GM23338 (cell line): ENCODE measurements around the gene LYSMD4. TPM values are rescaled to one million over a fixed set of nuclear protein-coding genes. Genes with fewer than 3 reads are reported as not detected.

Experiments
- ATAC-seq: fragments of 200-7000 bp; cut with Tn5 transposase; 3 replicates; pipeline ENCODE4 v1.9.1; 2020
- DNase-seq: peaks from one replicate; pipeline ENCODE4 v3.0.0-alpha.2; 2015; ENCODE audit warnings: low spot score
- H2AFZ ChIP-seq: fragments of 200-600 bp; sonication (generic); 2 replicates; pipeline ENCODE4 v1.8.0; 2016; ENCODE audit warnings: antibody characterized with exemption, mild to moderate bottlenecking, moderate library complexity
- H3F3A ChIP-seq: fragments of 200-600 bp; sonication (generic); replicated peaks from 2 replicates; pipeline ENCODE4 v1.8.0; 2017; ENCODE audit warnings: antibody characterized with exemption, mixed run types, low read depth
- H3K27ac ChIP-seq: fragments of 200-600 bp; sonication (generic); 2 replicates; pipeline ENCODE4 v1.6.1; 2016; ENCODE audit warnings: low read depth
- H3K27me3 ChIP-seq: fragments of 200-600 bp; sonication (generic); 2 replicates; pipeline ENCODE4 v1.8.0; 2016; ENCODE audit warnings: mild to moderate bottlenecking, mixed run types, moderate library complexity; ENCODE audit not compliant: insufficient read depth
- H3K36me3 ChIP-seq: fragments of 200-600 bp; sonication (generic); 2 replicates; pipeline ENCODE4 v1.8.0; 2016; ENCODE audit warnings: mild to moderate bottlenecking; ENCODE audit not compliant: insufficient read depth
- H3K4me1 ChIP-seq: fragments of 200-600 bp; sonication (generic); 2 replicates; pipeline ENCODE4 v1.8.0; 2016; ENCODE audit warnings: mild to moderate bottlenecking, moderate library complexity; ENCODE audit not compliant: insufficient read depth
- H3K4me2 ChIP-seq: fragments of 200-600 bp; sonication (generic); 2 replicates; pipeline ENCODE4 v1.7.1; 2017; ENCODE audit warnings: mixed run types
- H3K4me3 ChIP-seq: fragments of 200-600 bp; sonication (generic); 2 replicates; pipeline ENCODE4 v1.6.1; 2016; ENCODE audit warnings: mixed run types
- H3K79me2 ChIP-seq: fragments of 200-600 bp; sonication (generic); replicated peaks from 2 replicates; pipeline ENCODE4 v1.8.0; 2017; ENCODE audit warnings: mild to moderate bottlenecking; ENCODE audit not compliant: insufficient read depth
- H3K9me2 ChIP-seq: fragments of 200-600 bp; sonication (generic); 2 replicates; pipeline ENCODE4 v1.8.0; 2017; ENCODE audit not compliant: insufficient read depth
- H4K20me1 ChIP-seq: fragments of 200-600 bp; sonication (generic); replicated peaks from 2 replicates; pipeline ENCODE4 v1.8.0; 2017; ENCODE audit warnings: mild to moderate bottlenecking; ENCODE audit not compliant: insufficient read depth
- H3K27ac Mint-ChIP-seq: 2 replicates; pipeline ENCODE4 v1.8.0; 2020; ENCODE audit warnings: inconsistent platforms, mild to moderate bottlenecking, moderate library complexity, mixed read lengths
- H3K27me3 Mint-ChIP-seq: 3 replicates; pipeline ENCODE4 v1.8.0; 2022; ENCODE audit warnings: low read depth, mild to moderate bottlenecking, moderate library complexity, mixed read lengths, inconsistent platforms; ENCODE audit not compliant: insufficient read depth, poor library complexity
- H3K36me3 Mint-ChIP-seq: 3 replicates; pipeline ENCODE4 v1.8.0; 2021; ENCODE audit warnings: low read depth, mild to moderate bottlenecking, inconsistent platforms, moderate library complexity, mixed read lengths
- H3K4me1 Mint-ChIP-seq: 3 replicates; pipeline ENCODE4 v1.8.0; 2020; ENCODE audit warnings: mild to moderate bottlenecking, inconsistent platforms, mixed read lengths
- H3K4me3 Mint-ChIP-seq: 3 replicates; pipeline ENCODE4 v1.8.0; 2021; ENCODE audit warnings: moderate library complexity, mild to moderate bottlenecking, inconsistent platforms, mixed read lengths
- H3K9me3 Mint-ChIP-seq: 3 replicates; pipeline ENCODE4 v1.8.0; 2020; ENCODE audit warnings: moderate library complexity, mild to moderate bottlenecking, inconsistent platforms, mixed read lengths
- EZH2 ChIP-seq: fragments of 200-600 bp; sonication (generic); IDR thresholded peaks from one replicate; pipeline ENCODE4 v1.8.0; 2017; ENCODE audit warnings: antibody characterized with exemption, mild to moderate bottlenecking, low read depth; ENCODE audit not compliant: unreplicated experiment
- JUNB ChIP-seq: IDR thresholded peaks from one replicate; pipeline ENCODE4 v1.6.1; 2016; ENCODE audit warnings: antibody characterized with exemption; ENCODE audit not compliant: unreplicated experiment
- POLR2AphosphoS5 ChIP-seq: IDR thresholded peaks from 2 replicates; pipeline ENCODE4 v1.6.1; 2016; ENCODE audit warnings: antibody characterized with exemption, low read depth
- STAT1 ChIP-seq: IDR thresholded peaks from one replicate; pipeline ENCODE4 v1.6.1; 2016; ENCODE audit warnings: antibody characterized with exemption; ENCODE audit not compliant: unreplicated experiment
- polyA plus RNA-seq: library from polyadenylated mRNA; unstranded; fragments of >200 nt; fragmentation: Nextera tagmentation; extraction: Ambion mirVana; gene quantifications from 2 replicates; pipeline ENCODE4 v1.2.1, GENCODE V29; 2016
- total RNA-seq: library from RNA; depleted of rRNA; stranded (reverse); fragments of >200 nt; shearing (Covaris generic); gene quantifications from 2 replicates; pipeline ENCODE4 v1.2.3, GENCODE V29; 2014
- TF ChIP-seq, protein P1 (sequence below): fragments of 250-450 bp; sonication (Bioruptor Pico); IDR thresholded peaks from 2 replicates; pipeline ENCODE4 v1.5.0; 2020; ENCODE audit warnings: mild to moderate bottlenecking, moderate library complexity

LYSMD4 gene
- total and polyA plus RNA-seq, 2 experiments from 2014 or later: 7.5 to 23.8 TPM

DNA sequence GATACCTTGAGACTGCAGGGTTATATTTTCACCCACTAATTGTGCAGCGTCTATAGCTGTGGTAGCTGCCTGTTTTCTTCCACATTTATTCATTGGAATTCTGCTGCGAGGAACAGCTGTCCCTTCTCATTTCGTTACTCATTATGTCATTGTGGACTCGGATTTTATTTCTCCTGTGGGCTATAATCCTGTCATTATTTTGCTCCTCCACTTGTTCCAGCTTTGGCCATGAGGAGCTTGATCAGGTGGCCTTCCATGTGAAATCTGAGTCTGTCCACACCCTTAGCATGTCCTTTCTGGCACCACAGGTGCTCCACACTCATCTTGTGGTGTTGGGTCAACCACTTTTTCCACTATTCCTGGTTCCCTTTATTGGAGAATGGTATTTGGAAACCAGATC lies 14.8 kb downstream of the LYSMD4 start:
- Mint-ChIP-seq H3K36me3 (peaks cover 10% of the 10 kb centered on the region), H3K4me3 (no peak overlapping the region), H3K4me1 (peaks cover 18% of the 10 kb centered on the region), H3K27me3 (peaks cover 2% of the 10 kb centered on the region), H3K9me3 (no peaks in the 10 kb centered on the region), H3K27ac (peak overlapping the region; percentile 32; the same call in 1 of the 2 replicates)
- H3K36me3 ChIP-seq: peaks cover 5% of the 10 kb centered on the region; the same call in 1 of the 2 replicates
- no peaks in the 10 kb centered on the region for H4K20me1 ChIP-seq
- no peaks in the 10 kb centered on the region for H3K27me3 ChIP-seq
- H3K4me1 ChIP-seq: no peaks in the 10 kb centered on the region
- no peaks in the 10 kb centered on the region for H3K79me2 ChIP-seq
- no peak overlapping the region for H2AFZ ChIP-seq
- no peak overlapping the region for H3K27ac ChIP-seq
- no peaks in the 10 kb centered on the region for H3F3A ChIP-seq
- TF ChIP-seq POLR2AphosphoS5: no peak
- TF ChIP-seq, protein P1, sequence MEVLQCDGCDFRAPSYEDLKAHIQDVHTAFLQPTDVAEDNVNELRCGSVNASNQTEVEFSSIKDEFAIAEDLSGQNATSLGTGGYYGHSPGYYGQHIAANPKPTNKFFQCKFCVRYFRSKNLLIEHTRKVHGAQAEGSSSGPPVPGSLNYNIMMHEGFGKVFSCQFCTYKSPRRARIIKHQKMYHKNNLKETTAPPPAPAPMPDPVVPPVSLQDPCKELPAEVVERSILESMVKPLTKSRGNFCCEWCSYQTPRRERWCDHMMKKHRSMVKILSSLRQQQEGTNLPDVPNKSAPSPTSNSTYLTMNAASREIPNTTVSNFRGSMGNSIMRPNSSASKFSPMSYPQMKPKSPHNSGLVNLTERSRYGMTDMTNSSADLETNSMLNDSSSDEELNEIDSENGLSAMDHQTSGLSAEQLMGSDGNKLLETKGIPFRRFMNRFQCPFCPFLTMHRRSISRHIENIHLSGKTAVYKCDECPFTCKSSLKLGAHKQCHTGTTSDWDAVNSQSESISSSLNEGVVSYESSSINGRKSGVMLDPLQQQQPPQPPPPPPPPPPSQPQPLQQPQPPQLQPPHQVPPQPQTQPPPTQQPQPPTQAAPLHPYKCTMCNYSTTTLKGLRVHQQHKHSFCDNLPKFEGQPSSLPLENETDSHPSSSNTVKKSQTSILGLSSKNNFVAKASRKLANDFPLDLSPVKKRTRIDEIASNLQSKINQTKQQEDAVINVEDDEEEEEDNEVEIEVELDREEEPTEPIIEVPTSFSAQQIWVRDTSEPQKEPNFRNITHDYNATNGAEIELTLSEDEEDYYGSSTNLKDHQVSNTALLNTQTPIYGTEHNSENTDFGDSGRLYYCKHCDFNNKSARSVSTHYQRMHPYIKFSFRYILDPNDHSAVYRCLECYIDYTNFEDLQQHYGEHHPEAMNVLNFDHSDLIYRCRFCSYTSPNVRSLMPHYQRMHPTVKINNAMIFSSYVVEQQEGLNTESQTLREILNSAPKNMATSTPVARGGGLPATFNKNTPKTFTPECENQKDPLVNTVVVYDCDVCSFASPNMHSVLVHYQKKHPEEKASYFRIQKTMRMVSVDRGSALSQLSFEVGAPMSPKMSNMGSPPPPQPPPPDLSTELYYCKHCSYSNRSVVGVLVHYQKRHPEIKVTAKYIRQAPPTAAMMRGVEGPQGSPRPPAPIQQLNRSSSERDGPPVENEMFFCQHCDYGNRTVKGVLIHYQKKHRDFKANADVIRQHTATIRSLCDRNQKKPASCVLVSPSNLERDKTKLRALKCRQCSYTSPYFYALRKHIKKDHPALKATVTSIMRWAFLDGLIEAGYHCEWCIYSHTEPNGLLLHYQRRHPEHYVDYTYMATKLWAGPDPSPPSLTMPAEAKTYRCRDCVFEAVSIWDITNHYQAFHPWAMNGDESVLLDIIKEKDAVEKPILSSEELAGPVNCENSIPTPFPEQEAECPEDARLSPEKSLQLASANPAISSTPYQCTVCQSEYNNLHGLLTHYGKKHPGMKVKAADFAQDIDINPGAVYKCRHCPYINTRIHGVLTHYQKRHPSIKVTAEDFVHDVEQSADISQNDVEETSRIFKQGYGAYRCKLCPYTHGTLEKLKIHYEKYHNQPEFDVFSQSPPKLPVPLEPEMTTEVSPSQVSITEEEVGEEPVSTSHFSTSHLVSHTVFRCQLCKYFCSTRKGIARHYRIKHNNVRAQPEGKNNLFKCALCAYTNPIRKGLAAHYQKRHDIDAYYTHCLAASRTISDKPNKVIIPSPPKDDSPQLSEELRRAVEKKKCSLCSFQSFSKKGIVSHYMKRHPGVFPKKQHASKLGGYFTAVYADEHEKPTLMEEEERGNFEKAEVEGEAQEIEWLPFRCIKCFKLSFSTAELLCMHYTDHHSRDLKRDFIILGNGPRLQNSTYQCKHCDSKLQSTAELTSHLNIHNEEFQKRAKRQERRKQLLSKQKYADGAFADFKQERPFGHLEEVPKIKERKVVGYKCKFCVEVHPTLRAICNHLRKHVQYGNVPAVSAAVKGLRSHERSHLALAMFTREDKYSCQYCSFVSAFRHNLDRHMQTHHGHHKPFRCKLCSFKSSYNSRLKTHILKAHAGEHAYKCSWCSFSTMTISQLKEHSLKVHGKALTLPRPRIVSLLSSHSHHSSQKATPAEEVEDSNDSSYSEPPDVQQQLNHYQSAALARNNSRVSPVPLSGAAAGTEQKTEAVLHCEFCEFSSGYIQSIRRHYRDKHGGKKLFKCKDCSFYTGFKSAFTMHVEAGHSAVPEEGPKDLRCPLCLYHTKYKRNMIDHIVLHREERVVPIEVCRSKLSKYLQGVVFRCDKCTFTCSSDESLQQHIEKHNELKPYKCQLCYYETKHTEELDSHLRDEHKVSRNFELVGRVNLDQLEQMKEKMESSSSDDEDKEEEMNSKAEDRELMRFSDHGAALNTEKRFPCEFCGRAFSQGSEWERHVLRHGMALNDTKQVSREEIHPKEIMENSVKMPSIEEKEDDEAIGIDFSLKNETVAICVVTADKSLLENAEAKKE (CRISPR knock-in tag): no peak
- peaks cover 11% of the 10 kb centered on the region for H3K9me2 ChIP-seq
- no peak overlapping the region for H3K4me3 ChIP-seq
- ATAC-seq (no peak), DNase-seq (no peak)
- no peak overlapping the region for H3K4me2 ChIP-seq

DNA sequence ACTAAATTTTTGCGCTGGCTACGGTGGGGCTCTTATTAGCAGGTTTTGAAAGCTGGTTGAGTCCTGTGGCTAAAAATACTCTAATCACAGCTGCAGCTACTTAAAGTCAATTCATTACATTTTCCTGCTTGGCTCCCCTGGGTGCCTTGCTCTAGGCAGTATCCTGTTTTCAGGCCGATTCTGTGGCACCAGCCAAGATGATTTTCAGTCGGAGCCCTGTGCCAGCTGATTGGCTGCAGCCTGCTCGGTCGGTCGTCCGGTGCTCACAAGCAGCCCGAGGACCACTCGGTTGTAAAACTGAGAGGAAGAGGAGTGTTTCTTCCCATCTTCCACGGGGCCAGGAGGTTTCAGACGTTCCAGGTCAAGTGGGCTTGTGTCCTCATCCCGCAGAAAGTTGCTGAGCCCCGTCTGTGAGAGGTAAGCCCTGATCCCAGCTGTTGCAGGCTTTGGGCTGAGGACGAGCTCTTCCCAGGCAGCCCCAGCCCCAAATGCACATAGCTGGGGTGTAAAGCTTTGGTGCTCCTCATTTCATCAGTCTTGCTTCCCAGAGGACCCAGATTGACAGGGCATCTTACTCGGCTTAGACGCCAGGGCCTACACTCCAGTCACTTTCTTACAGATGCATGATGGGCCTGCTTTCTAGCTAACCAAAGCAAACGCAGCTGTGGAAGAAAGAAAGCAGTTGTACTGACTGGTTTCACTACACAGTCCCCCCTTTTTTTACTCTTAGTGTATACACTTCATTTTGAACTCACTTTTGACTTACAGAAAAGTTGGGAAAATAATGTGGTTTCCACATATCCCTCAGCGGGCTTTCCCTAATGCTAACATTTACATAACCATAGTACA lies 15.9 kb downstream of the LYSMD4 start:
- H3K4me3 ChIP-seq: no peak overlapping the region
- H3K9me2 ChIP-seq: peaks cover 11% of the 10 kb centered on the region
- H3K4me1 ChIP-seq: no peaks in the 10 kb centered on the region
- no peaks in the 10 kb centered on the region for H3K27me3 ChIP-seq
- no peak overlapping the region for H2AFZ ChIP-seq
- H3K27ac ChIP-seq: no peak overlapping the region
- no peaks in the 10 kb centered on the region for H3K79me2 ChIP-seq
- no peak for DNase-seq
- peak; percentile 45 for ATAC-seq
- no peak overlapping the region for H3K4me3 Mint-ChIP-seq
- H3K36me3 Mint-ChIP-seq: peaks cover 16% of the 10 kb centered on the region
- no peaks in the 10 kb centered on the region for H3K9me3 Mint-ChIP-seq
- H3K27me3 Mint-ChIP-seq: peaks cover 2% of the 10 kb centered on the region
- peaks cover 5% of the 10 kb centered on the region for H3K36me3 ChIP-seq
- no peaks in the 10 kb centered on the region for H3F3A ChIP-seq
- H3K4me2 ChIP-seq: no peak overlapping the region
- peaks cover 23% of the 10 kb centered on the region for H3K4me1 Mint-ChIP-seq
- H3K27ac Mint-ChIP-seq: no peak overlapping the region
- H4K20me1 ChIP-seq: no peaks in the 10 kb centered on the region; the same call in 1 of the 2 replicates
- TF ChIP-seq STAT1 (no peak), EZH2 (no peak), JUNB (no peak)
- TF ChIP-seq, protein P1 (CRISPR knock-in tag): no peak
